ENCODE measurements around the gene FAM193A.
A peak's percentile ranks its signal among the peaks of the same experiment; 100 is the strongest.
"Not testable (repeated sequence)": the region's sequence is repeated elsewhere in the genome, so short reads cannot be mapped to it uniquely, and the experiment has no call there.

The FAM193A gene

GRCh38 chr4:2695346-2696060, 159.1 kb downstream of the FAM193A start:
- DNase-seq: no peak

DNA sequence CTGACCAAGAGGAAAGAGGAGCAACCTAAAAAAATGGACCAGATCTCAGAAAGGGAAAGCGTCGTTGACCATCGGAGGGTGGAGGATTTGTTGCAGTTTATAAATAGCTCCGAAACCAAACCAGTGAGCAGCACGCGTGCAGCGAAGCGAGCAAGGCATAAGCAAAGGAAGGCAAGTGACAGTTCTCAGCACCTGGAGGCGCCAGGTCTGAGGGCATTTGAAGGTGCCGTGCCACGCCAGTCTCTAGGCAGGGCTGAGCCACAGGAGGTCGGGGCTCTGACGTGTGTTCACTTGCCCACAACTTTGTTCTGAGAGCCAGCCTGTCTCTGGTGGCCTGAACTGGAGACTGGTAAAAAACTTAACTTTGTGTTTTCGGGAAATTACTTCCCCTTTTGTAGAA, 160.0 kb downstream of the FAM193A start:
- DNase-seq: no peak

DNA sequence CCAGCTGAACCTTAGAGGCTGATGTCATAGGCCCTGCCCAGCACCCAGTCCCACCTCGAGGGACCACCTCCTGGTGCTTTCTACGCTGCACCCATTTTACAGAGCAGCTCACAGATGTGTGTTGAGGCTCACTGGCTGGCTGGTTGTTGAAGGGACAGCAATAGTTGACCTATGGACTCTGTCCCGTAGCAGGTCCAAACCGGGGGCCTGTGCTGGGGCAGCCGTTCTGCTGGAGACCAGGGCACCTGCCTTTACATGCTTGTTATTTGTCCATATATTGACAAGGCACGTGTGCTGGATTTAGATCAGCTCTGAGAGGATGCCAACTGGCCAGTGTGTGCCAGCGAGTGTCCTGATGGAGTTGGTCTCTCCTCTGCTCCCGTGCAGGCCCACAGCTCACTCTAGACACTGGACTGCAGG, 161.6 kb downstream of the FAM193A start:
- DNase-seq: no peak

DNA sequence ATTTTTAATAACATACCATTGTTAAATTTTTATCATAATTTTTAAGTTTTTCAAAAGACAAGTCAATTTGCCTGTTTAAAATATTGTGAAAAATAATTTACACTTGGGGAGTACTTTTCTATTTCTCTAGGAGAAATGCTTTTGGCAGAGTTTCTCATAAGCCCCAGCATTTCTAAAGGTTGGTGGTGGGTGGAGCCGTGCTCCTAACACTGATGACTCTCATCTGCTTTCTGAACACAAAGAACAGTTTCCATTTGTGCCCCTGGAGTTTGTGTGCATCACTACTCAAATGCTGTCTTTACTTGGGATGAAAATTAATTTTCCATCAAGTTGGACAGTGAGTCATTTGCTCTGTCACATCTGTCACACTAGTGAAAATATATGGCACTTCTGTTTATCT, 162.1 kb downstream of the FAM193A start:
- DNase-seq: no peak

GRCh38 chr4:2698951-2699505, 162.6 kb downstream of the FAM193A start:
- no peak for DNase-seq

- DNase-seq: no peak
Measured at GRCh38 chr4:2699534-2699933, 163.1 kb downstream of the FAM193A start.

GRCh38 chr4:2700031-2700430, 163.6 kb downstream of the FAM193A start:
- DNase-seq: no peak

DNA sequence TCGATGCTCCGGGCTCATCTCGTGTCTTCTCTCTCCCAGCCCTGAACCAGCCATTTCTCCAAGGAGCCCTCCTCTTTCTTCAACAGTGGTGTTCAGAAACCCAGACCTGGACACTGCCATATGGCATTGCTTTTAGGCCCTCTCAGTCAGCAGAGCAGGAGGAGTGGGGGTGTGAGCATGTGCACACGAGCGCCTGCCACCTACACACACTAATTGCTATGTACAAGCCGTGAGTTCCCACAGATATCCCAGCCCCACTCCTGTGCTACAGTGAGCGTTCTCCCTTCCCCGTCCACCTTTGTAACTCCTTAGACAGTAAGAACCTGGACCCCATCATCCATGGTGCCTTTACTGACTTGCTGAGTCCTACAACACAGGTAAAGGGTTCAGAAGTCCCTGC, 165.9 kb downstream of the FAM193A start:
- no peak for DNase-seq

DNA sequence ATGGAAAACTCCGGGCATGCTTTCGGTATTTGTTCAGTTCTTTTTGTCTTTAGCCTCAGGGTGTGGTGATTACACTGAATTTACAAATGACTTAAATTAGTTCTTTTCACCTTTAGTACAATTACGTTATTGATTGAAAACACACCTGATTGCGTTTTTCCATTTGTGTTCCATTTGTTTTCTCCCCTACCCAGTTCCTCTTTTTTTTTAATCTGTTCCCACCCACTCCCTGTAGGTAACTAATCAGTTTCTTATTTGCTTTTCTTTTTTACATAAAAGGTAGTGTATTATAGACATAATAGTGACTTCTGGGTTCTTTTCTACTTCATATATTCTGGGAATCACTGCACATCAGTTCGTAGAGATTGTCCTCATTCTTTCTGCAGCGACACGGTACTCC, 166.3 kb downstream of the FAM193A start:
- DNase-seq: no peak

- no peak for DNase-seq
Measured at GRCh38 chr4:2712261-2712842, 175.9 kb downstream of the FAM193A start.

GRCh38 chr4:2713337-2713736, 176.9 kb downstream of the FAM193A start:
- no peak for DNase-seq

DNA sequence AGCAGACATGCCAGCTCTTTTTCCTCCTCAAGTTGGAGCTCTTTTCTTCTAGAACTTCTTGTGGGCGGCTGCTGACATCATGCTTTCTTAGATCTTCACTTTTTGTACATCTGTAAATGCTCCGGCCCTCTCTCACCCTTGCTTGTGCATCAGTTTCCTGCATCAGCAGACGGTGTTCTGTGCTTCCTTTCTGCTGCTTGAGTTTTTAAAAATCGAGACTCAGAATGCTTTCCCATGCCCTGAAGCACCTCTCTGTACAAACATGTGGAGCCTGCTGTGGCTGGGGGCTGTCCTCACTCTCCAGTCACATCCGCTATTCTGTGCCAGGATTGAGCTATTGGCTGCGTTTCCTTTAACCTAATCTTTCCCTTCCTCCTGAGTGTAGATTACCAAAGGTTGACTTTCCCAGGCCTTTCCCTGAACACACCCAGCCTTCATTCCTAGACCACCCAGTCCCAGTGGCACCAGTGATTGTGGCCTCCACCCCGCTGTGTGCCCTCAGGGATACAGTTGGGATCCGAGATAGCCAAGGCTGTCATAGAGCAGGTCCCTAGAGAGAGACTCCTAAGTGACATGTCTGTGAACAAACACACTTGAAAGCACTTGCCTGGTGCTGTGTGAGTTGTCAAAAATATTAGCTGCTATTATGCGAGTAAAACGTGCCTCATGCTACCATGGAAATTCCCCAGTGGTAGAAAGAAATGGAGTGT, 177.8 kb downstream of the FAM193A start:
- DNase-seq: peak; percentile 43

DNA sequence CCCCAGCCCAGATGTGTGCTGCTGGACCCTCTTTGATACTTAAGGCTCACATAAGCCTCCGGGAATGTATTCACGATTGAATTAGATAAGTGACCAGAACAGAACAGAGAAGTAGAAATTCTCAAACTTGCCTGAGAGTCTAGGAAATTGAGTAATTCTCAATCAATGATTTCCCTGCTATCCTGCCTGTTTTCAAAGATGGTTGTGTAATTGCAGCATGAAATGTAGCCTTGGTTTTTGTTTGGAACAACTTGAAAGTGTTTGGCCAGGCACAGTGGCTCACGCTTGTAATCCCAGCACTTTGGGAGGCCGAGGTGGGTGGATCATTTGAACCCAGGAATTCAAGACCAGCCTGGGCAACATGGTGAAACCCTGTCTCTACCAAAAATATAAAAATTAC, 178.5 kb downstream of the FAM193A start:
- no peak for DNase-seq

GRCh38 chr4:2715426-2715825, 179.0 kb downstream of the FAM193A start:
- no peak for DNase-seq

DNA sequence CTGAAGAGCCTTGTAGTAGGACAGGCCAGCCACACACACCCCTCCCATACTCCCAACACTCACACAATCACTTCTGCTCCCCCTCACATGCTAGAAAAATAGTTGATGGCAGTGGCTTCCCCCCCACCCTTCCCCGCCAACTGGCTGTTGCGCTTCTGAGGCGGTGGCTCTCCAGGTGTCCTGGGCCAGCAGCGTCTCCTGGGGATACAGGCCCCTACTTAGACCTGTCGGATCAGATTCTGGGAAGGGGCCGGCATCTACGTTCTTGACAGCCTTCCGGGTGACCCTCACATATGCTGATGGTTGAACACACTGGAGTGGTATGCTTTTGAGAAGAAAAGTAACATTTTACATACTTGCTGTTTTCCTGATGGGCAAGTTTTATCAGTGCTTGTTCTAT, 179.8 kb downstream of the FAM193A start:
- no peak for DNase-seq

DNA sequence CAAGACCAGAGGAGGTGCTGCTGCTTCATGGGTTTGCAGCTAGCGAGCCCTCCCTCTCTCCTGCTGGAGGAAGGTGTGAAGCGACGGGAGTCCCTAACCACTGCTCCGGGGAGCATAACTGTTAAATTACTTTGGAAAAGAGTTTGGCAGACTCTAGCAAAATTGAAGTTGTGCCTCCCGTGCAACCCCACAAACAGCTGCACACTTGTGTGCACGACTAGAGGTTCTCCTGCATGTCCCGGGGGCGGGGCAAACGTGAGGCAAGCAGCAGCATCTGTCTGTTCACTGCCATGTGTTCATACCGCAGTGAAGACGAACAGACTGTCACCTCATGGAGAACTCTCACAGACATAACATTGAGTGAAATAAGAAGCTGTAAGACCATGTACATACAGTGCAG, 185.1 kb downstream of the FAM193A start:
- no peak for DNase-seq

DNA sequence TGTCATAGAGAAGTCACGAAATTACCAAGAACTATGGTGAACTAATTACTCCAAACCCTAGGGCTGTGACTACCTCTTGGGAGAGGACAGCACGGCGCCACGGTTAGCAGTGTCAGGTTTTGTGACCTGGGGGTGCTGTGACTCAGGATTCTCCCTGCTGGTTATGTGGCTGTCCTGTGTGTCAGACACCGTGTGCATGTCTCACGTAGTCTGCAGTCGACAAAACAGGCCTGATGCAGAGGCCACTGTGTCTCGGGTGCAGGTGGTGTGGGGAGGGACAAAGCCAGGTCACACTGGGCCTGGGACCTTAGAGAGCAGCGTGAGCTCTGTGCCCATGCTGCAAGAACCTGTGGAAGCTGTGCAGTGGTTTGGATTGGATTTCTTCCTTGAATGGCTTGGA, 185.6 kb downstream of the FAM193A start:
- no peak for DNase-seq

DNA sequence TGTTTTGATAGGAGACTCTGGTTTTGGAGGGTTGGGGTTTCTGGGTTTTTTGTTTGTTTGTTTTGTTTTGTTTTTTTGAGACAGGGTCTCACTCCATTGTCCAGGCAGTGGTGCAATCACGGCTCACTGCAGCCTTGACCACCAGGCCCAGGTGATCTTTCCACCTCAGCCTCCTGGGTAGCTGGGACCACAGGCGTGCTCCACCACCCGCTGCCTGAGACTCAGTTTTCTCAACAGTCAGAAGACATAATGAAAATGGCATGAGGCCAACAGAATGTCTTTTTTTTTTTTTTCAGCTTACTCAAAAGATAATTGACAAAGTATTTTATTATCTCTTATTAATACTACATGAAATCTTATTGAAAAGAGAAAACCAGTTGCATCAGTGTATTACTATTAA, 187.3 kb downstream of the FAM193A start:
- no peak for DNase-seq

- no peak for DNase-seq
Measured at GRCh38 chr4:2725380-2725779, 188.9 kb downstream of the FAM193A start.

- not testable (repeated sequence) for DNase-seq
Measured at GRCh38 chr4:2726881-2727280, 190.4 kb downstream of the FAM193A start.

DNA sequence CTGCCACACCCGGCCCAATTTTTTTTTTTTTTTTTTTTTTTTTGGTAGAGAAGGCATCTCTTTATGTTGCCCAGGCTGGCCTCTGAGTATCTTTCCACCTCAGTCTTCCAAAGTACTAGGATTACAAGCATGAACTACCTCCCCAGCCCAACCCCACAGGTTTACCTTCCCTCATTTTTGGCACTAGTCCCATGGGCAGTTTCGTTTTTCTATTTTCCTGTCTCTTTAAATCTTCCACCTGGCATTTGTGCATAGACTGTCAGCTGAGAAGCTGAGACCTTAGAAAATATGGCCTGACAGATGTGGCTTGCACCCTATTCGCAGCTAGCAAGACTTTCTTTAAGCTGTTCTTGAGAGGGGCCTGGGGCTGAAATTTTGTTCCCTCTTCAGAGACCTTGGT, 191.8 kb downstream of the FAM193A start:
- no peak for DNase-seq

DNA sequence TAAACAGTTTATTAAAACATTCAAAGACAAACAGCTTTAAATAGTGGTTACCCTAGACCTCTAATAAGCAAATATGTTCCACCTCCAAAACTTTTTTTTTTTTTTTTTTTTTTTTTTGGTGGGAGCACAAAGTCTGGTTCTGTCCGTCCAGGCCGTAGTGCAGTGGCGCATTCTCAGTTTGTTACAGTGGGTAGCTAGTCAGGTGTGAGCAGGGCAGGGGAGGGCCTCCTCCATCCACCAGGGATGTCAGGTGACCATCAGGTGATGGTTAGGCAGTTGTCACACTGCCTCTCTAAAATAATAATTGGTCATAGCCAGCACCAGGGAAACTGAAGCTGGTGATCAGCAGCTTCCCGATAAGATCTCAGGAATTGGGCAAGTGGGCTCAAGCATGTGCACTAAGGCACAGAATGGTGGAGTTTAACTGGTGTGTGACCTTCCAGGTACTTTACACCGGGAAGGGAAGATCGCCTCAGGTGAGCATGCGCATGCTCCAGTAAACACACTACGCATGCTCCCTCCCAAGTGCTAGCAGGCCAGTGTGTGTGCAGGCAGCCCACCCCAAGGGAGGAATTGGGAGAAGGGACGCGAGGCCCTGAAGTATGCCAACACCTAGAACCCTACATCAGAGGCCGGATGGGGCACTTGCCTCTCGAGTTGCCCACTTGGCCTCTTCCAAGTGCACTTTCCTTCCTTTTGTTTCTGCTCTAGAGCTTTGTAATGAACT, 192.5 kb downstream of the FAM193A start:
- DNase-seq: no peak

- no peak for DNase-seq
Measured at GRCh38 chr4:2729533-2729875, 193.1 kb downstream of the FAM193A start.
